GM10248 (cell line): ENCODE measurements around the gene TMED9.

Experiments
- CTCF ChIA-PET: fragments of 300-600 bp; sonication (Branson Sonifier 250); formaldehyde crosslinking; extraction: SDS; loops from one replicate; lab custom pipeline; 2021; ENCODE audit warnings: antibody characterized with exemption; lab: Yijun Ruan, JAX
- POLR2A ChIA-PET: fragments of 350-650 bp; sonication (Branson Sonifier 250); formaldehyde crosslinking; extraction: SDS; loops from one replicate; lab custom pipeline; 2020; ENCODE audit warnings: antibody characterized with exemption; lab: Yijun Ruan, JAX
- DNase-seq: peaks from one replicate; pipeline ENCODE4 v3.0.0; 2012; ENCODE audit errors: extremely low spot score
- TF ChIP-seq, protein P1 (sequence below): IDR thresholded peaks from 2 replicates; pipeline ENCODE4 v1.5.1; 2012; ENCODE audit warnings: mild to moderate bottlenecking, low read depth; ENCODE audit errors: extremely low read depth, missing control alignments, control extremely low read depth

The TMED9 gene

DNA sequence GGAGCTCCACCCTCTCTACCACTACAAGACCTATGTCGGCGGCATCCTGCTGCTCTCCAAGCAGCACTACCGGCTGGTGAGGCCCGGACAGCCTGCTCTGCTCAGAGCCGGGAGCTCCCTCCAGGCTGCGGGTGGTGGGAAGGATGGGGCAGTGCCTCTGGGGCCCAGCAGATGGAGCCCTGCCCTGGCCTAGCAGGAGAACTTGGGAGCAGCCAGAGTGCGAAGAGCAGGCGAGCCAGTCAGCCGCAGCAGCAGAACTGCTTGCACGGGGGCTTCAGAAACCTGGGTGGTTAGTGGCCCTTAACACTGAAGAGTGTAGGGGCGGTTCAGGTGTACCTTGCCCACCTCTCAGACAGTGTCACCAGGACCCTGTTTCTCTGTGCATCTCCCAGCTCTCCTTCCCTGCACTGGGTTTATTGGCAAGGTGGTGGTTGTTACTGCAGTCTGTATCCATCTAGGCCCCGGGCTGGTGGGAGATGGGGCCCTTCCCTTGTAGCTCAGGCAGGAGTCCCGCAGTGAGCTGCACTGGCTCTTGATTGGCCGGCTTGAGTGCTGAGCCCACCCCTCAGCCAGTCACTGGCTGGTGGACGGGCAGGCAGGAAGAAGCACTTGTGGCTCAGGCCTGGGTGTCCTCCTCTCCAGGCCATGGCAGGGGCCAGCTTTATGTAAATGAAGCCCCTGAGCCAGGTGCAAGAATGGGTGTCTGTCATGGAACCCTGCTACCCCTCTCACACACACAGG is 15.6 kb downstream of the TMED9 start:
- POLR2A ChIA-PET: interaction anchor here (0.6 to 1.2 kb wide), 3 partner anchors 9 to 549 kb away, joined by 3 to 5 read pairs (median 3); no protein-coding TSS in a partner anchor
- TF ChIP-seq, protein P1, sequence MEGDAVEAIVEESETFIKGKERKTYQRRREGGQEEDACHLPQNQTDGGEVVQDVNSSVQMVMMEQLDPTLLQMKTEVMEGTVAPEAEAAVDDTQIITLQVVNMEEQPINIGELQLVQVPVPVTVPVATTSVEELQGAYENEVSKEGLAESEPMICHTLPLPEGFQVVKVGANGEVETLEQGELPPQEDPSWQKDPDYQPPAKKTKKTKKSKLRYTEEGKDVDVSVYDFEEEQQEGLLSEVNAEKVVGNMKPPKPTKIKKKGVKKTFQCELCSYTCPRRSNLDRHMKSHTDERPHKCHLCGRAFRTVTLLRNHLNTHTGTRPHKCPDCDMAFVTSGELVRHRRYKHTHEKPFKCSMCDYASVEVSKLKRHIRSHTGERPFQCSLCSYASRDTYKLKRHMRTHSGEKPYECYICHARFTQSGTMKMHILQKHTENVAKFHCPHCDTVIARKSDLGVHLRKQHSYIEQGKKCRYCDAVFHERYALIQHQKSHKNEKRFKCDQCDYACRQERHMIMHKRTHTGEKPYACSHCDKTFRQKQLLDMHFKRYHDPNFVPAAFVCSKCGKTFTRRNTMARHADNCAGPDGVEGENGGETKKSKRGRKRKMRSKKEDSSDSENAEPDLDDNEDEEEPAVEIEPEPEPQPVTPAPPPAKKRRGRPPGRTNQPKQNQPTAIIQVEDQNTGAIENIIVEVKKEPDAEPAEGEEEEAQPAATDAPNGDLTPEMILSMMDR: peak; percentile 87
- DNase-seq: peak; percentile 79
- CTCF ChIA-PET: interaction anchor here (0.7 to 2.8 kb wide), 10 partner anchors 9 to 536 kb away, joined by 3 to 13 read pairs (median 3); partner anchors contain the start of genes B4GALT7 and TMED9

DNA sequence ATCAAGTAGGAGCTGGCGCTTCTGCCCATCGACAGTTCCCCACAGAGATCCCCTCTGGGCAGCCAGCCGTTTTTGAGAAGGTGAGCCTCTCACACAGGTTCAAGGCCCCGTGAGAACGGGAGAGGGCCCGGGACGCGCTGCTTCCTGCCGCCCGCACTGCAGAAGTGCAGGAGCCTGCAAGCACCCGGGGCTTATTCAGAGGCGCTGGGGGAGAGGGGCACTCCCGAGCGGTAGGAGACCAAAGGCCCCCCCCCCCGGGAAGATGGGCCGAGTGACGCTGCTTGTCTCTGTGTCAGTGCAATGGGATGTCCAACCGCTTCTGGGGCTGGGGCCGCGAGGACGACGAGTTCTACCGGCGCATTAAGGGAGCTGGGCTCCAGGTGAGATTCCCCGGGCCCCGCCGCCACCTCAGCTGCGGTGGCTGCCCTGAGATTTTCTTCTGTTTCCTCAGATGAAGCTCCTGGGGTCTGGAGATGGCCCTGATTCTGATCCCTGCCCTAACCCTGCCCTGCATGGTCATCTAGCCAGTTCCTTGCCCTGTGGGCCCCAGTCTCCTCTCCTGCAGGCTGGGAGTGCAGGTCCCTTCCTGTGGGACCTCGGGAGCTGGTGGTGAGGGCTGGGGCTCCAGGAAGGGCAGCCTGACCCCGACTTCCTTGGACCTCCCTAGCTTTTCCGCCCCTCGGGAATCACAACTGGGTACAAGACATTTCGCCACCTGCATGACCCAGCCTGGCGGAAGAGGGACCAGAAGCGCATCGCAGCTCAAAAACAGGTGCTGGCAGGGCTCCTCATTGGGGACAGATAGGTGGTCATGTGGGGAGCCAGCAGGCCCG is 16.5 kb downstream of the TMED9 start:
- TF ChIP-seq, protein P1: no peak
- CTCF ChIA-PET: interaction anchor here (0.9 to 2.8 kb wide), 6 partner anchors 9 to 51 kb away, joined by 3 to 13 read pairs (median 7); partner anchors contain the start of genes B4GALT7 and TMED9
- DNase-seq: no peak
- POLR2A ChIA-PET: interaction anchor here (1.2 kb wide), 1 partner anchor 12 kb away, joined by 3 read pairs; no protein-coding TSS in a partner anchor

GRCh38 chr5:177609076-177610059 is 17.4 kb downstream of the TMED9 start:
- CTCF ChIA-PET: no interaction called here
- DNase-seq: no peak
- TF ChIP-seq, protein P1: no peak
- POLR2A ChIA-PET: interaction anchor here (1.2 kb wide), 1 partner anchor 13 kb away, joined by 3 read pairs; no protein-coding TSS in a partner anchor

- ChIA-PET CTCF (no interaction called here), POLR2A (no interaction called here)
- DNase-seq: no peak
- TF ChIP-seq, protein P1: no peak
Measured at GRCh38 chr5:177610131-177610769, 18.2 kb downstream of the TMED9 start.

- POLR2A ChIA-PET: no interaction called here
- no peak for DNase-seq
- CTCF ChIA-PET: no interaction called here
- TF ChIP-seq, protein P1: no peak
Measured at GRCh38 chr5:177610770-177611445, 18.9 kb downstream of the TMED9 start.
